HEK293T (cell line): ENCODE data around the gene OPCML.

Experiments used
- CTCF ChIA-PET: fragments of 350-600 bp; formaldehyde crosslinking; extraction: SDS; loops from one replicate; lab custom pipeline; 2021; ENCODE audit warnings: antibody characterized with exemption, inconsistent platforms; lab: Yijun Ruan, JAX
- POLR2A ChIA-PET: fragments of 350-600 bp; formaldehyde crosslinking; extraction: SDS; loops from one replicate; lab custom pipeline; 2020; ENCODE audit warnings: antibody characterized with exemption, inconsistent platforms; lab: Yijun Ruan, JAX
- DNase-seq: peaks from one replicate; pipeline ENCODE4 v3.0.0; 2012; ENCODE audit warnings: mixed read lengths; ENCODE audit errors: extremely low spot score
- ARNT ChIP-seq: fragments of 450-650 bp; IDR thresholded peaks from 2 replicates; pipeline ENCODE4 v1.6.1; 2017; ENCODE audit warnings: mild to moderate bottlenecking
- BHLHE40 ChIP-seq: fragments of 450-650 bp; IDR thresholded peaks from 2 replicates; pipeline ENCODE4 v1.6.1; 2016; ENCODE audit warnings: mild to moderate bottlenecking, moderate library complexity, borderline replicate concordance
- CTBP1 ChIP-seq: fragments of 450-650 bp; IDR thresholded peaks from 2 replicates; pipeline ENCODE4 v1.6.1; 2016; ENCODE audit warnings: borderline replicate concordance
- ELF4 ChIP-seq: fragments of 450-650 bp; IDR thresholded peaks from 2 replicates; pipeline ENCODE4 v1.6.1; 2017; ENCODE audit warnings: antibody characterized with exemption
- FOXA1 ChIP-seq: fragments of 450-650 bp; IDR thresholded peaks from 2 replicates; pipeline ENCODE4 v1.6.1; 2016; ENCODE audit warnings: mild to moderate bottlenecking
- FOXK2 ChIP-seq: fragments of 450-650 bp; IDR thresholded peaks from 2 replicates; pipeline ENCODE4 v1.6.1; 2016; ENCODE audit warnings: mild to moderate bottlenecking
- FOXM1 ChIP-seq: fragments of 450-650 bp; IDR thresholded peaks from 2 replicates; pipeline ENCODE4 v1.6.1; 2017; ENCODE audit warnings: mild to moderate bottlenecking, borderline replicate concordance
- HDGF ChIP-seq: fragments of 450-650 bp; IDR thresholded peaks from 2 replicates; pipeline ENCODE4 v1.6.1; 2017; ENCODE audit warnings: antibody characterized with exemption, borderline replicate concordance
- L3MBTL2 ChIP-seq: fragments of 450-650 bp; conservative IDR thresholded peaks from 2 replicates; pipeline ENCODE4 v1.6.1; 2016; ENCODE audit warnings: mild to moderate bottlenecking
- LEF1 ChIP-seq: fragments of 450-650 bp; IDR thresholded peaks from 2 replicates; pipeline ENCODE4 v1.6.1; 2017; ENCODE audit warnings: mild to moderate bottlenecking, borderline replicate concordance
- NFRKB ChIP-seq: fragments of 450-650 bp; IDR thresholded peaks from 2 replicates; pipeline ENCODE4 v1.6.1; 2016; ENCODE audit warnings: mild to moderate bottlenecking, moderate library complexity
- PKNOX1 ChIP-seq: fragments of 450-650 bp; IDR thresholded peaks from 2 replicates; pipeline ENCODE4 v1.6.1; 2016
- SP1 ChIP-seq: fragments of 450-650 bp; IDR thresholded peaks from 2 replicates; pipeline ENCODE4 v1.6.1; 2017
- SUZ12 ChIP-seq: fragments of 450-650 bp; IDR thresholded peaks from 2 replicates; pipeline ENCODE4 v1.6.1; 2016; ENCODE audit warnings: mild to moderate bottlenecking
- TARDBP ChIP-seq: fragments of 450-650 bp; IDR thresholded peaks from 2 replicates; pipeline ENCODE4 v1.6.1; 2016
- ZNF384 ChIP-seq: fragments of 450-650 bp; IDR thresholded peaks from 2 replicates; pipeline ENCODE4 v1.6.1; 2016

The OPCML gene

GRCh38 chr11:133230431-133230830, 301.9 kb downstream of the OPCML start:
- POLR2A ChIA-PET: no interaction called here
- CTCF ChIA-PET: interaction anchor here (0.6 kb wide), 1 partner anchor 60 kb away, joined by 3 read pairs; no protein-coding TSS in a partner anchor

GRCh38 chr11:133228471-133229329, 303.6 kb downstream of the OPCML start:
- TF ChIP-seq LEF1 (no peak), ELF4 (no peak), FOXM1 (no peak), NFRKB (no peak)
- POLR2A ChIA-PET: no interaction called here
- DNase-seq: no peak
- CTCF ChIA-PET: no interaction called here

More at GRCh38 chr11:133230431-133230830, 301.9 kb downstream of the OPCML start:
- no peak for DNase-seq
- TF ChIP-seq NFRKB (no peak), CTBP1 (no peak), HDGF (no peak), SP1 (no peak), ELF4 (no peak), TARDBP (no peak), PKNOX1 (no peak), FOXM1 (no peak), ARNT (no peak), ZNF384 (no peak), FOXA1 (no peak), LEF1 (no peak)

- ChIA-PET POLR2A (no interaction called here), CTCF (no interaction called here)
- no peak for TF ChIP-seq TARDBP
- TF ChIP-seq FOXK2: no peak
- TF ChIP-seq ARNT: no peak
- no peak for TF ChIP-seq SUZ12
- TF ChIP-seq BHLHE40: no peak
- no peak for TF ChIP-seq ZNF384
- no peak for TF ChIP-seq ELF4
- no peak for TF ChIP-seq L3MBTL2
- no peak for TF ChIP-seq SP1
- TF ChIP-seq FOXA1: no peak
- no peak for TF ChIP-seq NFRKB
- no peak for TF ChIP-seq HDGF
- TF ChIP-seq FOXM1: no peak
- no peak for TF ChIP-seq PKNOX1
- no peak for TF ChIP-seq CTBP1
- TF ChIP-seq LEF1: no peak
- DNase-seq: no peak
Measured at GRCh38 chr11:133227632-133228111, 304.6 kb downstream of the OPCML start.

- no peak for DNase-seq
- ChIA-PET POLR2A (no interaction called here), CTCF (no interaction called here)
- no peak for TF ChIP-seq SUZ12
- no peak for TF ChIP-seq HDGF
- no peak for TF ChIP-seq ELF4
- TF ChIP-seq LEF1: no peak
- no peak for TF ChIP-seq ARNT
- TF ChIP-seq PKNOX1: no peak
Measured at GRCh38 chr11:133224271-133224670, 308.0 kb downstream of the OPCML start.

DNA sequence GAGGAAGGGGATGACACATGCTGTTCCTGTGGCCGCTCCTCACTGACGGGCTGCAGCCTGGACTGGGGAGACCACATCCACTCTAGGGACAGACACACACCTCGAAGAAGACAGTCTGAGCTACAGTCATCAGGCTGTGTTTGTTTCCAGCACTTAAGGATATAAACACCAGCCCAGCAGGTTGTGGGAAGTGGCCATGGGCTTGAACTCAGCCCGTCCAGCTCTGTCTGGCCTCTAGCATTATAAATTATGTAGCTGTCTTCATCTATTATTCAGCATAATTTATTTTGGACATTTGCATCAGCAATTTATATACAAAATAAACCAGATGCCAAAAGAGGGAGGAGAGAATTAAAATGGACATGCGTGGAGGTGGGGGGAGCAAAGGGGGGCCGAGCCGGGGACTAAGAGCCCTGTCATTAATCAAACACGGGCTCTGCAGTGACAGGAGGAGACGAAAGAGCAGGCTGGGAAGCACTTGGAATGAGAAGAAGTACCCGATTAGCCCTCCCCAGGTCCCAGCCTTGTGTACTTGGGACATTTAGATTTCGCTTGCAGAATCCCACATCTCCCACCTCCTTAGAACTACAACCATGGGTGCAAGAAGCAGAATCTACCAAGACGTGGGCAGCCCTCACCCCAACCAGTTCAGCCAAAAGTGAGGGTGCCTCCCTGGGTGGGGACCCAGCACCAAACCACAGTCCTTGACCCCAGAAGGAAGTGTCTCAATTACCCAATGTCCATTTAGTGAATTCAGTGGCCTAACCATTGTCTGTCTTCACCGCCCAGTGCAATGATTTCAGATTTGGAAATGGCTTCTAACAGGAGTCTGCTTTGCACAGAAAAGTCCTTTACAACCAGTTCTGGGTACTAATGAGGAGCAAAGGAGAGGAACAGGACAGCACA, 309.6 kb downstream of the OPCML start:
- DNase-seq: no peak
- ChIA-PET POLR2A (no interaction called here), CTCF (no interaction called here)
- TF ChIP-seq ELF4 (no peak), FOXK2 (no peak), L3MBTL2 (no peak), ARNT (no peak), LEF1 (no peak), ZNF384 (no peak), PKNOX1 (no peak)
